WTC11 (cell line): ENCODE data around the gene NDRG3.

Source experiments
- ELF4 ChIP-seq: sonication (generic); formaldehyde crosslinking; IDR thresholded peaks from 2 replicates; pipeline ENCODE4 v1.8.1; 2022; ENCODE audit warnings: low read depth, mild to moderate bottlenecking, moderate library complexity, missing genetic modification reagents
- JUN ChIP-seq: sonication (generic); formaldehyde crosslinking; IDR thresholded peaks from 2 replicates; pipeline ENCODE4 v1.8.0; 2023; ENCODE audit warnings: mild to moderate bottlenecking, missing genetic modification reagents
- ZNF281 ChIP-seq: sonication (generic); formaldehyde crosslinking; IDR thresholded peaks from 2 replicates; pipeline ENCODE4 v1.8.0; 2023; ENCODE audit warnings: mild to moderate bottlenecking, missing genetic modification reagents
- TF ChIP-seq, protein P1 (sequence below): fragments of 200-600 bp; IDR thresholded peaks from 2 replicates; pipeline ENCODE4 v1.8.0; 2022; ENCODE audit warnings: antibody characterized with exemption
- TF ChIP-seq, protein P2 (sequence below): sonication (generic); formaldehyde crosslinking; IDR thresholded peaks from 2 replicates; pipeline ENCODE4 v1.8.1; 2023; ENCODE audit warnings: mild to moderate bottlenecking, missing genetic modification reagents

DNA sequence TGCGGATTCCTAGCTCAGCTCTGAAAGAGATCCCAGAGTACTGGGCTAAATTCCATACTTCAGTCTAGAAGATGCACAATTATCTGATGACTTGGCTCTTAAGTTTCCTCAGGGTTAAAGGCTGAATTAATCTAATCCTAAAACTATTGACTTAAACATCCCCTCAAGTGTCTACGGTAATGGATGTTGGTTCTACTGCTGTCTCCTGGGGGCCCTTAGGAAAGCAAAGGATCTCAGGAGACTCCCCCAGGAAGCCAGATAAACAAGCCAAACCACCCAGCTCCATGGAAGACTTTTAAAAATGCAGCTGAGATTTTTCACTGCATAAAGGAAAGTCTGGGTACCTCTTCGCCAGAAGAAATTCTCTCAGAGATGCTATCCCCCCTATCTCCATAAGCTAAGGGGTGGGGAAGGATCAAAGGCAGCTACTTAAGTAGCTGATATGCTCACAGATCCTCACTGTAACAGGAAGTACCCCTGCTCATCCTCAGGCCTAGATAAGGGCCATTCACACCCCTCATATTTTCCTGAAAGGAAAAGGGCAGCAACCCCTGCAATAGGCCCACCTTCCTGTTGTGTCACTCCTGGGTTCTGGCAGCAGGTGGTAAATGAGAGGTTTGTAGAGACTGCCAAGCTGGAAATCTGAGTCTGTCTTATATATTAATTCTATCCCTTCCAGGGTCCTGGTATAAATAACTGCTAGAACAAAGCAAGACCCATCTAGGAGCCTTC is 9.3 kb downstream of the NDRG3 start:
- TF ChIP-seq, protein P1, sequence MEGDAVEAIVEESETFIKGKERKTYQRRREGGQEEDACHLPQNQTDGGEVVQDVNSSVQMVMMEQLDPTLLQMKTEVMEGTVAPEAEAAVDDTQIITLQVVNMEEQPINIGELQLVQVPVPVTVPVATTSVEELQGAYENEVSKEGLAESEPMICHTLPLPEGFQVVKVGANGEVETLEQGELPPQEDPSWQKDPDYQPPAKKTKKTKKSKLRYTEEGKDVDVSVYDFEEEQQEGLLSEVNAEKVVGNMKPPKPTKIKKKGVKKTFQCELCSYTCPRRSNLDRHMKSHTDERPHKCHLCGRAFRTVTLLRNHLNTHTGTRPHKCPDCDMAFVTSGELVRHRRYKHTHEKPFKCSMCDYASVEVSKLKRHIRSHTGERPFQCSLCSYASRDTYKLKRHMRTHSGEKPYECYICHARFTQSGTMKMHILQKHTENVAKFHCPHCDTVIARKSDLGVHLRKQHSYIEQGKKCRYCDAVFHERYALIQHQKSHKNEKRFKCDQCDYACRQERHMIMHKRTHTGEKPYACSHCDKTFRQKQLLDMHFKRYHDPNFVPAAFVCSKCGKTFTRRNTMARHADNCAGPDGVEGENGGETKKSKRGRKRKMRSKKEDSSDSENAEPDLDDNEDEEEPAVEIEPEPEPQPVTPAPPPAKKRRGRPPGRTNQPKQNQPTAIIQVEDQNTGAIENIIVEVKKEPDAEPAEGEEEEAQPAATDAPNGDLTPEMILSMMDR = no peak
- TF ChIP-seq, protein P2, sequence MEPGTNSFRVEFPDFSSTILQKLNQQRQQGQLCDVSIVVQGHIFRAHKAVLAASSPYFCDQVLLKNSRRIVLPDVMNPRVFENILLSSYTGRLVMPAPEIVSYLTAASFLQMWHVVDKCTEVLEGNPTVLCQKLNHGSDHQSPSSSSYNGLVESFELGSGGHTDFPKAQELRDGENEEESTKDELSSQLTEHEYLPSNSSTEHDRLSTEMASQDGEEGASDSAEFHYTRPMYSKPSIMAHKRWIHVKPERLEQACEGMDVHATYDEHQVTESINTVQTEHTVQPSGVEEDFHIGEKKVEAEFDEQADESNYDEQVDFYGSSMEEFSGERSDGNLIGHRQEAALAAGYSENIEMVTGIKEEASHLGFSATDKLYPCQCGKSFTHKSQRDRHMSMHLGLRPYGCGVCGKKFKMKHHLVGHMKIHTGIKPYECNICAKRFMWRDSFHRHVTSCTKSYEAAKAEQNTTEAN (CRISPR knock-in tag) = no peak
- TF ChIP-seq ZNF281 (no peak), ELF4 (CRISPR knock-in tag) (no peak), JUN (CRISPR knock-in tag) (no peak)
